RWPE1 (cell line): ENCODE data around the gene BCL6B.
A peak's percentile ranks its signal among the peaks of the same experiment; 100 is the strongest.

Source experiments
- CTCF ChIA-PET: fragments of 350-600 bp; sonication (Branson Sonifier 250); formaldehyde crosslinking; extraction: SDS; loops from one replicate; lab custom pipeline; 2021; lab: Yijun Ruan, JAX
- POLR2A ChIA-PET: fragments of 400-600 bp; formaldehyde crosslinking; extraction: SDS; loops from one replicate; lab custom pipeline; 2020; ENCODE audit warnings: antibody characterized with exemption; ENCODE audit not compliant: low non-redundant PET; lab: Yijun Ruan, JAX
- DNase-seq: peaks from one replicate; pipeline ENCODE4 v3.0.0; 2012; ENCODE audit warnings: low spot score
- H3K27ac ChIP-seq: fragments of 450-650 bp; 2 replicates; pipeline ENCODE4 v1.5.1; 2017
- CTCF ChIP-seq: fragments of 450-650 bp; conservative IDR thresholded peaks from 2 replicates; pipeline ENCODE4 v1.5.1; 2017; ENCODE audit warnings: low read depth, mild to moderate bottlenecking

BCL6B gene

DNA sequence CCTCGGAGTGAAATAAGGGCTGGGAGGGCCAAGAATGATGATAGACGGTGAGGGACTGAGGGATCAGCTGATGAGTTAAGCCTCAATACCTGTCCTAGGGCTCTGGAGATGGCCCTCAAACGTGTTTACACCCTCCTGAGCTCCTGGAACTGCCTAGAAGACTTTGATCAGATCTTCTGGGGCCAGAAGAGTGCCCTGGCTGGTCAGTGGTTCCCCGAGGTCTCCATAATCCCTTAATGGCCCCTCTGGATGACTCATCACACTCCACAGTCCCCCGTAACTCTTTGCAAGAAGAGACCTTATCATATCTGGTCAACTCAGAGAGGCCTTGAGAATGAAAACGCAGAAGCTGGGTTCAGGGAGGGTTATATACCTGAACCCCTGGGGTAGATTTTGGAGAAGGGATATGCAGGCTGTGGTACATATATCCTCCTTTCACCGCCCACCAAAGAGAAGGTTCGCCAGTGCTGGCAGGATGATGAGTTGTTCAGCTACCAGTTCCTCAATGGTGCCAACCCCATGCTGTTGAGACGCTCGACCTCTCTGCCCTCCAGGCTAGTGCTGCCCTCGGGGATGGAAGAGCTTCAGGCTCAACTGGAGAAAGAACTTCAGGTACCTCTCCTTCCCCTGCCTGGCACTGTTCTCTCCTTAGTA lies 23.9 kb upstream of the BCL6B start:
- POLR2A ChIA-PET: no interaction called here
- DNase-seq: no peak
- H3K27ac ChIP-seq: no peak overlapping the region; the same call in 1 of the 2 replicates
- no peak for TF ChIP-seq CTCF
- CTCF ChIA-PET: interaction anchor here (0.6 kb wide), 1 partner anchor 1727 kb away, joined by 3 read pairs; no protein-coding TSS in a partner anchor

- POLR2A ChIA-PET: no interaction called here
- DNase-seq: no peak
- TF ChIP-seq CTCF: peak; percentile 53
- no peak overlapping the region for H3K27ac ChIP-seq
- CTCF ChIA-PET: interaction anchor here (0.7 to 1.6 kb wide), 2 partner anchors 72 to 1946 kb away, joined by 3 to 4 read pairs; no protein-coding TSS in a partner anchor
These were observed 21.4 kb upstream of the BCL6B start for GRCh38 chr17:7001318-7001961.

- DNase-seq: no peak
- TF ChIP-seq CTCF: no peak
- ChIA-PET POLR2A (no interaction called here), CTCF (interaction anchor here (0.5 to 5.2 kb wide), 8 partner anchors 44 to 365 kb away, joined by 3 to 49 read pairs (median 4); no protein-coding TSS in a partner anchor)
- H3K27ac ChIP-seq: no peak overlapping the region
These were observed 20.4 kb upstream of the BCL6B start for GRCh38 chr17:7002288-7003047.

GRCh38 chr17:7003745-7004144 lies 19.1 kb upstream of the BCL6B start:
- ChIA-PET CTCF (interaction anchor here (0.7 to 5.2 kb wide), 8 partner anchors 9 to 337 kb away, joined by 3 to 49 read pairs (median 6); partner anchors contain the start of gene SLC16A13), POLR2A (no interaction called here)
- TF ChIP-seq CTCF: no peak
- DNase-seq: no peak
- no peak overlapping the region for H3K27ac ChIP-seq

DNA sequence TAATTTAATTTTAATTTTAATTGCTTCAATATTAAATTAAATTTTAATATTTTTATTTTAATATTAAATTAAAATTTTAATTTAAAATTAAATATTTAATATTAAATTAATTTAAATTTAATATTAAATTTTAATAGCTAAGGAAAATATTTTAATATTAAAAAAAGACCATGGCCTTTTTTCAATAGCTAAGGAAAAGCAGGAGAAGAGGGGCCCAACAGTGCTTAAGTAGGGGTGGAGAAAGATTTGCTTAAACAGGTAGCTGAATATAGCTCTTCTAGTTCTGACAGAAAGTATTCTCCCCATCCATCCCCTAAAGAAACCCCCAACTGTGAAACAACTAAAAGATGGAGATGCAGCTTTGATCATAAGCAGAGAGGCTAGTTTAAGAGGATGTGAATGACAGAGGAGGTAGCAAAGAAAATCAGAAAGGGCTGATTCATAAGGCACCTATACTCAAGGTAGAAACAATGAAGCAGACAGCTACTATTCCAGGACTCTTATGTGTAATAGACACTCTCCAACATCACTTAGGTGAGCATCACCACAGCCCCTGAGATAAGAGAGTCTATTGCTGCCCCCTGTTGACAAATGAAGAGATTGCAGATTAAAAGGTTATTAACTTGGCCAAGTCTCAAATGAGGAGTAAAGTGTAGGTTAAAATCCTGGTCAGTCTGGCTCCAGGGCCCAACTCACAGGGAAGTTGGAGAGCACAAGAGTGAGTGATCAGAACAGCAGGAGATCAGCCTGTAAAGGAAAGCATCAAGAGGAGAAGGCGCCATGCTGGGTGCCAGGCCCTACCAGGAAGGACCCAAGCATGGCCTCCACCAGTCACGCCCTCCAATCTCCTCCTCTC lies 18.2 kb upstream of the BCL6B start:
- ChIA-PET CTCF (interaction anchor here (0.6 to 5.2 kb wide), 11 partner anchors 8 to 338 kb away, joined by 3 to 49 read pairs (median 4); partner anchors contain the start of genes ALOX12 and SLC16A13), POLR2A (no interaction called here)
- TF ChIP-seq CTCF: peak; percentile 69
- DNase-seq: no peak
- H3K27ac ChIP-seq: 0 out of 2 replicates have a peak overlapping the region, but pooled peaks have one; percentile 19
